Erythroblast (primary cell): Measurements from ENCODE around the gene CEP295NL.
"Not testable (repeated sequence)": the region's sequence is repeated elsewhere in the genome, so short reads cannot be mapped to it uniquely, and the experiment has no call there.

Source experiments
- DNase-seq, 2 experiments: peaks; one replicate each; lab custom pipeline; 2025; lab: John Stamatoyannopoulos, UW
- GATA1 ChIP-seq: IDR thresholded peaks from 2 replicates; pipeline ENCODE4 v1.6.1; 2011; ENCODE audit warnings: low read depth, mild to moderate bottlenecking, control low read depth, low read length, moderate library complexity
- POLR2A ChIP-seq: IDR thresholded peaks from 2 replicates; pipeline ENCODE4 v1.6.1; 2011; ENCODE audit warnings: mild to moderate bottlenecking, low read length

The CEP295NL gene

DNA sequence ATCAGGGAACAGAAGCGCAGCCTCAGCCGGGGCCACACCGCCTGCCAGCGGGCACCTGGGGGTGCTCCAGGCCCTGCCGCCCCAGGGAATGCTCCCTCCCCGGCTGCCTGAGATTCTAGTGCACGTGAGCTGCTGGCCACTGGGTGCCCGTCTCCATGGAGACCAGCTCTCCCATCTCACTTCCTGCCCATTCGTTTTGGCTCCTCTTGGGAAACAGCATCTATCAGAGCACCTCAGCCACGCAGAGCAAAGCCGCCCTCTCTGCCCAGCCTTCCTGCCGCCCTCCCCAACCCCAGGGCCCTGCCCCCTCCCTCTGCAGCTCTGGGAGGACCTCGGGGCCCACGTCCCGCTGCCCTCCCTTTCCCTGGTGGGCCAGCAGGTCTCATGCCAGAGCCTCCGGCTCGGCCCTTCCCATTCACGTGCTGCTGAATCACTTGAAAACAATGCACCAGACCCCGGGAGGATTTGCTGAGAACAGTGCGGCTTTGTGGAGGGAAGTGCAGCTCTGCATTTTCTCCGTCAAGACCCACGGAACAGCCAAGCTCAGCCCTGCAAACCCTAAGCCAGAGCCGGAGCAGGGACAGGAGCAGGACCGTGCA is 19.4 kb downstream of the CEP295NL start:
- TF ChIP-seq GATA1 (no peak), POLR2A (no peak)
- no peak for DNase-seq

DNA sequence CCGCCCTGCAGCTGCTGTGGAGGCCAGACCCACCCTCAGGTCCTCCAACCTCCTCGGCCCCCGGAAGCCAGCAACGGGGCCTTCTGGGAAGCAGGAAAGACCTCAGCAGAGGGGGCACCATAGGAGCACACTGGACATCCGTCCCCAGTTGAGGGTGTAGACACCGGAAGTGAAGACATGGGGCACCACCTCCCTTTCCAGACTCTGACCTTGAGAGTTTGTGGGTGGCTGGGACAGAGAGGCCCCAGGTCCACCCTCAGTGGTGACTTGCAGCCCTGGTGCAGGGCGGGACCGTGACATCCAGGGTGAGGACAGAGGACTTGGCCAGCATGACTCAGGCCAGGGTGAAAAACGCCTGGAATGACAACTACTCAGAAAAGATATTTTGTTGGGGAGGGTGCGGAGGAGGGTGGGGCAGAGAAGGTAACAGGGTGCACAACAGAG is 19.9 kb downstream of the CEP295NL start:
- TF ChIP-seq POLR2A: no peak
- TF ChIP-seq GATA1: no peak
- peak; percentile 67 to 78 for DNase-seq

DNA sequence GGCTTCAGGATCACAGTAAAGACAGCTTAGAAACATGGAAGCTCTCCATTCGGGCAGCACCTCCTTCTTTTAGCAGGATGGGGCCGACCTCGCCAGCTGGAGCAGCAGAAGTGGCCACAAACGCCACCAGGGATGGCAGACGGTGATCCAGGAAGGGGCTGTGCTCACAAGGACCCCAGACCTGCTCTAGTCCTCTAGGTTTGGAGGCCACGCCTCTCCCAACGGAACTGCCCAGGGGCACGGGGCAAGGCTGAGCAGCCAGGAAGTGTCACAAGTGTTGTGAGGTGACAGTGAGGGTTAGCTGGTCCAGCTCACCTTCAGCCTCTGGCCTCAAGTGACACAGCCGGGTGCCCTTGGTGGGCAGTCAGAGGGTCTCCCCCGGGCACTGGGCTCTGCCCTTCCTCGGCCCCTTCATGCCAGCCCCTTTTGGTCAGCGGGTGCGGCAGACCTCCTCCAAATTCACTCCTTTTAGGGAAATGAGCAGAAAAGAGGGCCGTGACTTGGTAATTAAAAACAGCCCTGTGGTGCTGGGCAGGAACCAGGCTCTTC is 20.4 kb downstream of the CEP295NL start:
- DNase-seq: no peak
- no peak for TF ChIP-seq POLR2A
- TF ChIP-seq GATA1: no peak

DNA sequence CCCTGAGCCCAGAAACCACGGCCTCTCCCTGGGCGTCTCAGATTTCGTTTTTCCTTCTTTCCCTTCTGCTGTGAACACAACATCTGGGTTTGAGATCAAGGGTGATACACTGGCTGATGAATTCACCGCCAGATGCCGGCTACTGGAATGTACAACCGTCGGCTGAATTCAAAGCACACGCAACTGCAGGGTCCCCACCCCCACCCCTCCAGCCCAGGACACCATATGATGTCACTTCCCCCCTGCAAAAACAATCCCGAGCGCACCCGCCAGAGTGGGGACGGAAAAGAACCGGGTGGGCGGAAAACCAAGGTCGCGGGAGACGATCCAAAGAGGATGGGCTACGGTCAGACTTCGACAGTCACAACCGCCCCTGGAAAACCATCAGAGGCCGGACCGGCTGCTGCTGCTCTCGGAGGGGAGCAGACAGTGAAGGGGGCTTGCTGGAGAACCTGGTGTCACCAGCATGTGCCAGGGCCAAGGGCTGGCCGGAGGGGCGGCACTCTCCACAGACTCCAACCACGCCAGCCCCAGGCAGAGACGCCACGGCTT is 23.3 kb downstream of the CEP295NL start:
- no peak for TF ChIP-seq POLR2A
- no peak for TF ChIP-seq GATA1
- no peak for DNase-seq

DNA sequence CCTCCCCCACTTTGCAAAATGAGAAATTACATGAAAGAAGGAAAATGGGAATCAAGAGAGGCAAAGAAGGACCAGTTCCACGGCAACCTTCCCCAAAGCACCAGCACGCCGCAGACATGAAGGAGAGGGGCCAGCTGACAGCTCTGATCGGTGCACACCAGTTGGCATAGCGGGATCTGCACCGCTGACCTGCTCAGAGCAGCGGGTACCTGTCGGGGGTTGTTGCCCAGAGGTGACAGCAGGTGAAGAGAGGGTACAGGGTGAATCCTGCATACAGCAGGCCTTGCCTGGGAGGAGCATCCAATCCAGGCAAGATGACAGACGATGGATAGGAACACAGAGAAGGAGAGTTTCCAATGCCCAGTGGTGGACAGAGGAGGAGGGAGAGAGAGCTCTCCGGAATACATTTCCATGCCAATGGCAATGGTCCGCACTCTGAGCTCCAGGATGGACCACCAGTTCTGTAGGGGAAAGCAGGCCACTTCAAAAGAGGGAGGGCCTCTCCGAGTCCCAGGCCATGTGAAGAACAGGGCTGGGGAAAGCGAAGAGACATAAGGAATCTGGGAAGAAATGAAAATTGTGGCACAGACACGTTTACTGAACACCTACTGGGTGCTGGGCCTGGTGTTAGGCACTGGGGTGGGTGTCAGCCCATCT is 24.0 kb downstream of the CEP295NL start:
- no peak for DNase-seq
- TF ChIP-seq GATA1: no peak
- no peak for TF ChIP-seq POLR2A

DNA sequence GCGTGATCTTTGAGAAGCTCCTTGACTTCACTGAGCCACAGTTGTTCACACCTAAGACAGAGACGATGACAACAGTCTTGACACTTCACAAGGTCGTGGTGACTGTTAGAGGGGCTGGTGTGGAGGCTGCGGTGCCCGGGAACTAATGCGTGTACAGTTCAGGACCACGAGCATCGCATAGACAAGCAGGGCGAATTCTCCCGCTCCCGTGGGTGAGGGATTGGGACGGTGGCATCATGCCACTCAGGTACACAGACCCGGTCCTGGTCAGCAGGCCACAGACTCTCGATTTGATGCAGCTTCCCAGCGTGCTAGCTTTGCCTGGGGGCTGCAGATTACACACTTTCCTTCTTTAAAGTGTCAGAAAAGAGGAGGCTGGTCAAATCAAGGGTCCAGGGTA is 24.7 kb downstream of the CEP295NL start:
- no peak for DNase-seq
- TF ChIP-seq POLR2A (no peak), GATA1 (no peak)

DNA sequence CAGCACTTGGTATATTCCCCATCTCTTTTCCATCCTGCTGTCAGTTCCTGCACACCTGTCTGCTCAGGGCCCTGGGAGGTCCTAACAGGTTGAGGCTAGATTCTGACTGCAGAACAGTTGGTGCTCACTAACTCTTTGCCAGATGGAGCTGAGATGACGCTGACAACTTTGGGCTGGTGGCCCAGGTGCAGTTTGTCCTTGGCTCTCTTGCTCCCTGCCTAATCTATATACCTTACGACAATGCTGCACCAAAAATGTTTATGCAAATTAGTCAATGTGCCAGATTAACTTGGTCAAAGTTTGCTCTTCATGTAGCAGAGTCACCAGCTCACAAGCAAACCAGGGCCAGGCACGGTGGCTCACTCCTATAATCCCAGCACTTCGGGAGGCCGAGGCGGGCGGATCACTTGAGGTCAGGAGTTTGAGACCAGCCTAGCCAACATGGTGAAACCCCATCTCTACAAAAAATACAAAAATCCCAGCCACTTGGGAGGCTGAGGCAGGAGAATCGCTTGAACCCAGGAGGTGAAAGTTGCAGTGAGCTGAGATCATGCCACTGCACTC is 26.0 kb downstream of the CEP295NL start:
- not testable (repeated sequence) for DNase-seq

DNA sequence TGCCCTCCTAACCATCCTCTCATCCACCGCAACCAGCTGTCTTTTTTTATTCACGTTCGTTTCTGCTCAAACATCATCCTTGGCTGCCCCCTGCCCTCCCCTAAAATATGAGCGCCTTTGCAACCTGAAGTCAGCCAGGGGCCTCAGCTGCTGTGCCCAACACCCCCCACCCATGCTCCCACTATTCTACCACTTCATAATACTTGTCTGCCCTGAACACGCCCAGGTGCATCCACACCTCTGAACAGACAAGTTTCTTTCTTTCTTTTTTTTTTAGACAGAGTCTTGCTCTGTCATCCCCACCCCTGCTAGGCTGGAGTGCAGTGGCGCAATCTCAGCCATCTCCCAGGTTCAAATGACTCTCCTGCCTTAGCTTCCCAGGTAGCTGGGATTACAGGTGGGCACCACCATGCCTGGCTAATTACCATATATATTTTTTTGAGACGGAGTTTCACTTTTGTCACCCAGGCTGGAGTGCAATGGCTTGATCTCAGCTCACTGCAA is 26.9 kb downstream of the CEP295NL start:
- no peak for DNase-seq

DNA sequence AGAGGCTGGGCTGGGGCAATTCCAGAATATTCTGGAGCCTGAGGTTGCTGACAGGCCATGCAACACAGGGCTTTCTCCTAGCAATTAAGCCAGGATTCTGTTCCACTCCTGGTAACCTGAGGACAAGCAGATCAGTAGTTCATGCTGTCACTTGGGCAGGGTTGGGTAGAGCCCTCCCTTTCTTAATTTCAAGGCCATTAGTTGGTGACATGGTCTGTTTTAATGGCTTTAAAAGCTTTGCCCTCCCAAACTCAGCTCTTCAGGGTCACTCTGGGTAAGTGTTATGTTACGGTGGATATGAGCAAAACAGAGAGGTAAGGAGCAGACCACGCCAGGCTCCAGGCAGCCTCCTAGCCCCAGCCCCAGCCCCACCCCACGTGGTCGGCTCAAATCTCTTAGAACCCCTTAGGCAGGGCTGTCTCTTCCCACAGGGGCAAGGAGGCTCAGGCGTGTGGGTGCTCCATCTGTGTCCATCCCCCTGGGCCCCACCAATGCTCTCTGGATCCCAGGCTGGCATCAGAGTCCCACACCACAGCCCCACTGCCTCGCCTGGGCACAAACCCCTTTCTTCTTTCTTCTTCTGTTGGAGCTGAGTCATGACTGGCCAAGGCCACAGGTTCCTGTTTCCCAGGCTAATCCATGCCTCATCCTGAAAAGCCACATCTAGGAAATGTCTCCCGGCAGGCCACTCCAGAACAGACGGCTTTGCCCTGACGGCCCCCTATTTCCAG is 27.5 kb downstream of the CEP295NL start:
- no peak for DNase-seq
- TF ChIP-seq POLR2A (no peak), GATA1 (no peak)

More for the DNA sequence above, 26.9 kb downstream of the CEP295NL start:
- TF ChIP-seq POLR2A (no peak), GATA1 (no peak)

DNA sequence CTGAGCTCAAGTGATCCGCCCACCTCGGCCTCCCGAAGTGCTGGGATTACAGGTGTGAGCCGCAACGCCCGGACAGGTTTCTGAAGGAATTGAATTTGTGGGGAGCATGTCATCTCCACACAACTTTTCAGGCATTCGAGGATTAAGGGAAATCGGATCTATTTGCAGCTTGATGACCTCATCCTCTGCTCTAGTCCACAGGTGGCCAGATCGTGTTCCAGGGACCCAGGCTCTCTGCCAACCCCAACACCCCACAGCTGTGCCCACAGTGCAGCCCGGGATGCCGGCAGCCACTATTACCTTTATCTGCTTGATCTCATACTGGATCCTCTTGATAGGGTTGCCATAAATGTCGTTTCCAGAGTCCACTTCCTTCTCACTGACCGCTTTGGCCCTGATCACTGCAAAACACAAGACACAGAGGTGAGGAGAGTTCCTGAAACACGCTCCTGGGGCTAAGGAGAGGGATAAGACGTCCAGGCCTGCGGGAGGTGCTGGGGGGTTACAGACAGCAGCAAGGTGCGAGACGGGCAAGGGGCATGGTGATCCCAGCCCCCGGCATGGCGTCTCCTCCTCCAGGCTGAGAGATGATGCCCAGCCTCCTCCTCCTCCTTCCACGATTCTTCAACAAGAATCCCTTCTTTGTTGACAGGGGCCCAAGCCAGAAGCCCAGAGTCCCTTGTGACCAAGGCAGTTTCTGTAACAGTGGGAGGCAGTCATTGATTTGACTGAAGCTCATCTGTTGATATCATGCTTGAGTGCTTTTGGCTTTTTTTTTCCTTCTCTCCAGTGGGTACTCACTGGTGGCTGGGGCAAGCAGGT is 29.3 kb downstream of the CEP295NL start:
- no peak for TF ChIP-seq GATA1
- no peak for TF ChIP-seq POLR2A

DNA sequence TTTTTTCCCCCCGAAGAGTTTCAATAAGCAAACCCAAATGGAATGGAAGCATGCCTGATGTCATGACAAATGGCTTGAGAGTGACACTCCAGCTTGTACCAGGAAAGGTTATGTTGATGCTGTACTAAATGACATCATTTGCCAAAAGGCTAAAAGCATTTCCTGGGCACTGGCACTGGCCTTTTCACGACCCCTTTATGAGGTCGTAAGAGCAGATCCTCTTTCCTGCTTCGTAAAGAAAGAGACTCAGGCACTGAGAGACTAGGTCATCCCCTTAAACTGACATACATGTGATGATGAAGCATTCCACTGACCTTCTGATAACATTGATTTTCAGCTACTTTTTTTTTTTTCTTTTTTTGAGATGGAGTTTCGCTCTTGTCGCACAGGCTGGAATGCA is 30.5 kb downstream of the CEP295NL start:
- DNase-seq: no peak
- TF ChIP-seq GATA1 (no peak), POLR2A (no peak)

More for the DNA sequence above, 29.3 kb downstream of the CEP295NL start:
- DNase-seq: no peak

DNA sequence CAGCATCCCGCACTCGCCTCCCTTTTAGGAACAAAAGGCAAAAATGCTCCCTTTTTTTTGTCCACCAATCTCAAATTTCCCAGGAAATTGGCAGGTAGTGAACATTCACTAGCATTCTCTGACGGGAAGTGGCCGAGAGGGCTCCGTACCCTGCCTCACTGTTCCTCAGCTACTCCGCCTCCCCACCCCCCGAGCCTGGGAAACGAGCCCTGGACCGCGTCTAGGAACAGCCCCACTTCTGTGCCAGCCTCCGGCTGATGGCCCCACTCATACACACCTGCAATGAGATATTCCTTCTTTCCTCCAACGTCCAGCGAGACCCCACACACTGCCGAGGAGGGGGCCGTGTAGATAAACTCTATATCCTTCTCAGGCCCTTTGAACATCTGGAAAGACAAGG is 32.4 kb downstream of the CEP295NL start:
- TF ChIP-seq GATA1 (no peak), POLR2A (no peak)
- no peak for DNase-seq
